Natural killer cell (primary cell): ENCODE measurements around the gene ZNF296. TPM values are rescaled to one million over a fixed set of nuclear protein-coding genes. Genes with fewer than 3 reads are reported as not detected.

Source experiments
- ATAC-seq, 3 donors: fragments of 150-1000 bp in 2 of 3; fragments of 200-7000 bp in 1 of 3; cut with Tn5 transposase; 1 replicate in 1 of 3; 2 replicates in 2 of 3; pipeline ENCODE4 v1.10.0; 2021; ENCODE audit warnings: mild to moderate bottlenecking in 2 of 3, moderate library complexity in 2 of 3
- DNase-seq, 2 donors: peaks; one replicate each; pipeline versions ENCODE4 v3.0.0 to v3.0.0-alpha.2; 2013 to 2021; ENCODE audit warnings: mixed read lengths in 1 of 2
- H3K27ac ChIP-seq: one replicate; pipeline ENCODE4 v1.5.1; 2013; ENCODE audit warnings: mild to moderate bottlenecking, low read length
- H3K27me3 ChIP-seq: one replicate; pipeline ENCODE4 v1.6.1; 2013; ENCODE audit warnings: low read length; ENCODE audit not compliant: control insufficient read depth, insufficient read depth
- H3K36me3 ChIP-seq: one replicate; pipeline ENCODE4 v1.6.1; 2013; ENCODE audit warnings: low read length; ENCODE audit not compliant: control insufficient read depth, insufficient read depth
- H3K4me1 ChIP-seq: one replicate; pipeline ENCODE4 v1.6.1; 2013; ENCODE audit warnings: low read length; ENCODE audit not compliant: control insufficient read depth, insufficient read depth
- H3K4me3 ChIP-seq: one replicate; pipeline ENCODE4 v1.5.1; 2013; ENCODE audit warnings: low read length
- H3K9me3 ChIP-seq: one replicate; pipeline ENCODE4 v1.6.1; 2013; ENCODE audit warnings: low read length; ENCODE audit not compliant: control insufficient read depth, insufficient read depth
- H3K27ac Mint-ChIP-seq, 2 donors: one replicate each; pipeline ENCODE4 v1.8.0; 2022; ENCODE audit warnings: mild to moderate bottlenecking in 2 of 2, mixed read lengths in 2 of 2, moderate library complexity in 1 of 2
- H3K27me3 Mint-ChIP-seq, 2 donors: one replicate each; pipeline ENCODE4 v1.8.0; 2022; ENCODE audit warnings: low read depth in 2 of 2, mixed read lengths in 2 of 2
- H3K36me3 Mint-ChIP-seq: one replicate; pipeline ENCODE4 v1.8.0; 2022; ENCODE audit warnings: mixed read lengths
- H3K4me1 Mint-ChIP-seq, 2 donors: one replicate each; pipeline ENCODE4 v1.8.0; 2022; ENCODE audit warnings: mixed read lengths in 2 of 2
- H3K4me3 Mint-ChIP-seq: one replicate; pipeline ENCODE4 v1.8.0; 2022; ENCODE audit warnings: mild to moderate bottlenecking, moderate library complexity, mixed read lengths
- H3K9me3 Mint-ChIP-seq, 2 donors: one replicate each; pipeline ENCODE4 v1.8.0; 2022; ENCODE audit warnings: mixed read lengths in 2 of 2
- CTCF ChIP-seq: fragments of 200-600 bp; IDR thresholded peaks from one replicate; pipeline ENCODE4 v1.8.0; 2022; ENCODE audit warnings: antibody characterized with exemption
- WGBS: methylation state at CpG from one replicate; pipeline ENCODE4 v1.1.7; 2013; ENCODE audit warnings: missing lambda C conversion rate; ENCODE audit not compliant: insufficient coverage; 5-methylcytosine and 5-hydroxymethylcytosine counted together
- intact Hi-C: fragments of 100-400 bp; cut with micrococcal nuclease; formaldehyde crosslinking; loops from one replicate; pipeline ENCODE4 v1.14.2; 2022
- total RNA-seq, 4 donors: library from RNA; stranded (reverse); fragments of 120-200 nt in 1 of 4; gene quantifications; one replicate each; pipeline versions ENCODE4 v1.2.3 to v1.2.4, GENCODE V29; 2013 to 2022

Gene ZNF296
- total RNA-seq, 3 donors from 2014 or later (not counting 1 experiment from before 2014, with no cell fraction given): 5.1 to 8.0 (median 8.0) TPM

GRCh38 chr19:45104658-45105349 lies 28.5 kb upstream of the ZNF296 start:
- Histone ChIP-seq H3K27me3 (no peaks in the 10 kb centered on the region), H3K9me3 (no peaks in the 10 kb centered on the region), H3K36me3 (no peaks in the 10 kb centered on the region), H3K4me3 (no peak overlapping the region), H3K4me1 (peaks cover 33% of the 10 kb centered on the region), H3K27ac (peak overlapping the region; percentile 60)
- intact Hi-C loops: no loop called here
- Mint-ChIP-seq H3K9me3 (no peaks in the 10 kb centered on the region), H3K4me3 (peak overlapping the region; percentile 56), H3K27ac (peak overlapping the region; percentile 80 to 87), H3K27me3 (no peaks in the 10 kb centered on the region), H3K4me1 (peaks cover 27 to 50% of the 10 kb centered on the region in 2 donors), H3K36me3 (no peaks in the 10 kb centered on the region)
- WGBS: 43% methylated on average over 16 of the region's 16 CpGs
- no peak for TF ChIP-seq CTCF
- ATAC-seq: no peak
- DNase-seq: peak in 1 of 2 donors; percentile 43

GRCh38 chr19:45103508-45104319 lies 27.4 kb upstream of the ZNF296 start:
- Mint-ChIP-seq H3K4me3 (peak overlapping the region; percentile 52), H3K27me3 (no peaks in the 10 kb centered on the region), H3K9me3 (no peaks in the 10 kb centered on the region), H3K36me3 (no peaks in the 10 kb centered on the region), H3K4me1 (peaks cover 36 to 51% of the 10 kb centered on the region in 2 donors), H3K27ac (peak overlapping the region; percentile 48 to 87)
- H3K4me1 ChIP-seq: peaks cover 33% of the 10 kb centered on the region
- 61% methylated on average over 26 of the region's 26 CpGs for WGBS
- no peaks in the 10 kb centered on the region for H3K9me3 ChIP-seq
- H3K4me3 ChIP-seq: peak overlapping the region; percentile 40
- DNase-seq (peak in 1 of 2 donors; percentile 53), ATAC-seq (peak; percentile 49 to 57 (median 52))
- H3K27me3 ChIP-seq: no peaks in the 10 kb centered on the region
- intact Hi-C loops: no loop called here
- TF ChIP-seq CTCF: peak; percentile 26
- no peaks in the 10 kb centered on the region for H3K36me3 ChIP-seq
- peak overlapping the region; percentile 64 for H3K27ac ChIP-seq

GRCh38 chr19:45103156-45103507 lies 26.9 kb upstream of the ZNF296 start:
- WGBS: 42% methylated on average over 15 of the region's 15 CpGs
- DNase-seq: peak; percentile 52 to 78
- peaks cover 38 to 53% of the 10 kb centered on the region in 2 donors for H3K4me1 Mint-ChIP-seq
- peak; percentile 88 to 95 (median 94) for ATAC-seq
- intact Hi-C loops: no loop called here
- peak overlapping the region; percentile 6 to 87 for H3K27ac Mint-ChIP-seq
- Histone ChIP-seq H3K27ac (peak overlapping the region; percentile 64), H3K4me3 (peak overlapping the region; percentile 40), H3K27me3 (no peaks in the 10 kb centered on the region), H3K4me1 (peaks cover 34% of the 10 kb centered on the region), H3K9me3 (no peaks in the 10 kb centered on the region), H3K36me3 (no peaks in the 10 kb centered on the region)
- no peaks in the 10 kb centered on the region for H3K27me3 Mint-ChIP-seq
- H3K4me3 Mint-ChIP-seq: peak overlapping the region; percentile 31
- no peak for TF ChIP-seq CTCF
- H3K9me3 Mint-ChIP-seq: no peaks in the 10 kb centered on the region
- no peaks in the 10 kb centered on the region for H3K36me3 Mint-ChIP-seq
